Activated T-helper 17 cell treated with anti-CD3 and anti-CD28 coated beads, Interleukin-2, amount 50 U/mL, for 72 hours (primary cell): ENCODE measurements around the gene C2orf80. TPM values are rescaled to one million over a fixed set of nuclear protein-coding genes. Genes with fewer than 3 reads are reported as not detected.
A peak's percentile ranks its signal among the peaks of the same experiment; 100 is the strongest.
"Not testable (repeated sequence)": the region's sequence is repeated elsewhere in the genome, so short reads cannot be mapped to it uniquely, and the experiment has no call there.

ENCODE experiments used
- ATAC-seq: fragments of 150-1000 bp; cut with Tn5 transposase; replicated peaks from 2 replicates; pipeline ENCODE4 v1.10.0; 2021; ENCODE audit warnings: mild to moderate bottlenecking, moderate library complexity
- H3K27ac Mint-ChIP-seq: one replicate; pipeline ENCODE4 v1.8.0; 2022; ENCODE audit warnings: mixed read lengths
- H3K27me3 Mint-ChIP-seq: one replicate; pipeline ENCODE4 v1.8.0; 2022; ENCODE audit warnings: mixed read lengths
- H3K36me3 Mint-ChIP-seq: one replicate; pipeline ENCODE4 v1.8.0; 2022; ENCODE audit warnings: low read depth, mild to moderate bottlenecking, mixed read lengths
- H3K4me1 Mint-ChIP-seq: one replicate; pipeline ENCODE4 v1.8.0; 2022; ENCODE audit warnings: mixed read lengths
- H3K4me3 Mint-ChIP-seq: one replicate; pipeline ENCODE4 v1.8.0; 2022; ENCODE audit warnings: mild to moderate bottlenecking, mixed read lengths
- H3K9me3 Mint-ChIP-seq: one replicate; pipeline ENCODE4 v1.8.0; 2022; ENCODE audit warnings: mixed read lengths
- total RNA-seq, 2 donors: library from RNA; stranded (reverse); gene quantifications; one replicate each; pipeline ENCODE4 v1.2.3, GENCODE V29; 2022

C2orf80 gene
- total RNA-seq, 2 donors from 2014 or later = not detected

DNA sequence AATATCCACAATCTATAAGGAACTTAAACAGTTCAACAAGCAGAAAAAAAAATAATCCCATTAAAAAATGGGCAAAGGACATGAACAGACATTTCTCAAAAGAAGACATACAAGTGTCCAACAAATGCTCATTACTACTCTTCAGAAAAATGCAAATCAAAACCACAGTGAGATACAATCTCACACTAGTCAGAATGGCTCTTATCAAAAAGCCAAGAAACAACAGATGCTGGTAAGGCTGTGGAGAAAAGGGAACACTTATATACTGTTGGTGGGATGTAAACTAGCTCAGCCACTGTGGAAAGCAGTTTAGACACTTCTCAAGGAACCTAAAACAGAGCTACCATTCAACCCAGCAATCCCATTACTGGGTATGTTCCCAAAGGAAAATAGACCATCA, 36.7 kb downstream of the C2orf80 start:
- no peaks in the 10 kb centered on the region for H3K4me1 Mint-ChIP-seq
- no peak overlapping the region for H3K4me3 Mint-ChIP-seq
- no peaks in the 10 kb centered on the region for H3K36me3 Mint-ChIP-seq
- H3K27me3 Mint-ChIP-seq = no peaks in the 10 kb centered on the region
- no peak for ATAC-seq
- peaks cover 4% of the 10 kb centered on the region for H3K9me3 Mint-ChIP-seq
- no peak overlapping the region for H3K27ac Mint-ChIP-seq

DNA sequence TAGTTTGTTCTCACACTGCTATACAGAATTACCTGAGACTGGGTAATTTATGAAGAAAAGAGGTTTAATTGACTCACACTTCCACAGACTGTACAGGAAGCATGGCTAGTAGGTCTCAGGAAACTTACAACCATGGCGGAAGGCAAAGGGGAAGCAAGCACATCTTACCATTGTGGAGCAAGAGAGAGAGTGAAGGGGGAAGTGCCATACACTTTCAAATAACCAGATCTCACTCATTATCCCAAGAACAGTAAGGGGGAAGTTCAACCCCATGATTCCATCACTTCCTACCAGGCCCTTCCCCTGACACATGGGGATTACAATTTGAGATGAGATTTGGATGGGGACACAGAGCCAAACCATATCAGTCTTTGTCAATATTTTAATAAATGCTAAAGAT, 38.9 kb downstream of the C2orf80 start:
- no peak overlapping the region for H3K4me3 Mint-ChIP-seq
- peaks cover 4% of the 10 kb centered on the region for H3K27me3 Mint-ChIP-seq
- H3K9me3 Mint-ChIP-seq = peaks cover 4% of the 10 kb centered on the region
- no peak for ATAC-seq
- H3K27ac Mint-ChIP-seq = no peak overlapping the region
- no peaks in the 10 kb centered on the region for H3K36me3 Mint-ChIP-seq
- no peaks in the 10 kb centered on the region for H3K4me1 Mint-ChIP-seq

DNA sequence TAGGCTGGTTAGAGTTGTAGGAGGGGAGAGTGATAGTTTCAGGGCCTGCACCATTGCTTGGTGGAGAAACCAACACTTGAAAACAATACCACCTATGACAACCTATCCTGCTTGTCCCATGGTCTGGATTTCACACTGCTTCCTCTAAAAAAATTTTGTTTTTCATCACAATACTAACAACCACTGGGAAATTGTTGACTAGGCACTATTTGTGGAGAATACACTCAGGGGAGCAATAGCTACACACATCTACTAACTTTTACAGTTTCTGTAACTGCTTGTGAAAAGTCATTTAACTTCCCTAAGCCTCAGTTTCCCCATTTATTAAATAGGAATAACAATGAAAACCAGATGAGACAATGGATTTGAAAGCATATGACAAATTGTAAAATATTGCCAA, 39.7 kb downstream of the C2orf80 start:
- no peak for ATAC-seq
- Mint-ChIP-seq H3K4me3 (no peak overlapping the region), H3K27ac (no peak overlapping the region), H3K27me3 (peaks cover 4% of the 10 kb centered on the region), H3K9me3 (peaks cover 4% of the 10 kb centered on the region), H3K36me3 (no peaks in the 10 kb centered on the region), H3K4me1 (no peaks in the 10 kb centered on the region)

DNA sequence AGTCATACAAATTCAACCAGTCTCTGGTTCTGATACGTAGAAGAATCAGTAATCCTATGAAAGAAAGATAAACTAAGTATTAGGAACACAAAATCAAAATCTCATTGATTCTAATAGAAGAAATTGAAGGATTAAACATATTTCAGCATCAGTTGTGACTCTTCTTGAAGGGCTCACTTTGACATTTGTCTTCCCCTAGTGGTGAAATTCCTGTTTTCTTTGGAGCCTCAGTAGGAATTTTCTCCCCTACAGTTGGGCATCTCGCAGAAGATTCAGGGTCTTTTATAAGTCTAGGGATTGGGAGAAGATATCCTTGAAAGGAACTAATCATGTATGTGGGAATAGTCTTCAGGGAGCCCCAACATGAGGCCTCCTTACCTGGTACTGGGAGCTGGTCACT, 41.0 kb downstream of the C2orf80 start:
- H3K27ac Mint-ChIP-seq = no peak overlapping the region
- H3K4me1 Mint-ChIP-seq = no peaks in the 10 kb centered on the region
- H3K27me3 Mint-ChIP-seq = peaks cover 4% of the 10 kb centered on the region
- peaks cover 4% of the 10 kb centered on the region for H3K9me3 Mint-ChIP-seq
- H3K36me3 Mint-ChIP-seq = no peaks in the 10 kb centered on the region
- no peak overlapping the region for H3K4me3 Mint-ChIP-seq
- no peak for ATAC-seq

DNA sequence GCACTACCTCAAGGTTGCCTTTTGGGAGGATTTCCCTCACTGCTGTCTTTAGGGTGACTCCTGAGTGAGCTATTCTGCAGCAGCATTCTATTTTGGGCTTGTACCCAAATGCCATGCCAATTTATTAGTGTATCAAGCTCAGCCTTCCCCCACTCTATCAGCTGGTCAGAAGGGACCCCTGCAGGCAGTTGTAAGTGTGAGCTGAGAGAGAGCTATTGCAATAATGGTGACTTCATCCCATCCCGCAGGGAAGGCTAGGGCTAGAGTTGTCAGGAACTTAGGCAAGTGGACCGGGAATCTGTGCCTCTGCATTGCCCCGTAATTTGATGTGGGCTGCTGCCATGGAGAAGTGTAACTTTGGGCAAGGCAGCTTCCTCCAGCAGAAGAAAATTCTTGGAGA, 42.1 kb downstream of the C2orf80 start:
- no peak overlapping the region for H3K4me3 Mint-ChIP-seq
- H3K27ac Mint-ChIP-seq = no peak overlapping the region
- peaks cover 4% of the 10 kb centered on the region for H3K9me3 Mint-ChIP-seq
- H3K27me3 Mint-ChIP-seq = peaks cover 4% of the 10 kb centered on the region
- no peaks in the 10 kb centered on the region for H3K36me3 Mint-ChIP-seq
- H3K4me1 Mint-ChIP-seq = no peaks in the 10 kb centered on the region
- no peak for ATAC-seq

DNA sequence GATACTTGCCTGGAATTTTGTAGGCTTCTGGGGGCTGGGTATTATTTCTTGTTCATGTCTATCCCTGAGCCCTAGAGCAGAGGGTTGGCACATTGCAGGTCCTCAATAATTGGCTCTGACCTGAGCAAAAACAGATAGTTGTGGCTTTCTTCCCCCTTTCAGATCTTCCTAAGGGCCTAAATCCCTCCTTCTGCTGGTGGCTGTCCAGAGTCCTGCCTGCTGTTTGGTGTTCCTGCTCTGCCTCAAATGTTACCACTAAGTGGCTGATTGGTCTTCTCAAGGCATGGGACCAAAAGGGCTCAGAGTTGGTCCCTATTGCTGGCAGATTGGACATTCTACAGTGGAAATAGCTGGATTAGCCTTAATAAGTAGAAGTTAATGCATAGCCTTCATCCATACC, 42.8 kb downstream of the C2orf80 start:
- H3K27ac Mint-ChIP-seq = no peak overlapping the region
- ATAC-seq = no peak
- no peak overlapping the region for H3K4me3 Mint-ChIP-seq

DNA sequence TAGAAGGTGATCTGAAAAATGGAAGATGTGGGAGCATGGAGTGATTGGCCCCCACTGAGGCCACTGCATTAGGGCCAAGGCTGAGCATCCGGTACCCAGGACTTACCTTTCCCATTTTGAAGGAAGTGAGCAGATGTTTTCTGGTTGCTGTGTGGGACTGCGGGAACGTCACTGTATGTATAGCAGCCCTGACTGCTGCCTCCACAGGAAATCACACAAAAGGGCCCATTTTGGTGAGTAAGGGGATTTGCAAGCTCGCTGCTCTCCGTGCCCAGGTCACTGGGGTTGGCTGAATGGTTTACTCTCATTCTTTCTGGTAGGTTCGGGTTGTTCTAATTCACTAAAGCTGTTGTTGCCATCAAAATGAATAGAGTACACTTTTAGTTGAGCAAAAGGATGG, 43.8 kb downstream of the C2orf80 start, which contains the start of gene CRYGB:
TSS of gene CRYGB (minus strand) at position 153 of the 400 bp plus-strand sequence. CDS start at position 115, 38 bp downstream.
- H3K27ac Mint-ChIP-seq = no peak within 1 kb of the TSS
- H3K4me3 Mint-ChIP-seq = no peak within 1 kb of the TSS
- no peaks in the 10 kb centered on the region for H3K36me3 Mint-ChIP-seq
- ATAC-seq = no peak
- H3K9me3 Mint-ChIP-seq = peaks cover 4% of the 10 kb centered on the region
- H3K27me3 Mint-ChIP-seq = peaks cover 4% of the 10 kb centered on the region
- H3K4me1 Mint-ChIP-seq = no peaks in the 10 kb centered on the region

More for the DNA sequence above, 42.8 kb downstream of the C2orf80 start:
- no peaks in the 10 kb centered on the region for H3K36me3 Mint-ChIP-seq
- peaks cover 4% of the 10 kb centered on the region for H3K9me3 Mint-ChIP-seq
- H3K4me1 Mint-ChIP-seq = no peaks in the 10 kb centered on the region
- H3K27me3 Mint-ChIP-seq = peaks cover 4% of the 10 kb centered on the region

DNA sequence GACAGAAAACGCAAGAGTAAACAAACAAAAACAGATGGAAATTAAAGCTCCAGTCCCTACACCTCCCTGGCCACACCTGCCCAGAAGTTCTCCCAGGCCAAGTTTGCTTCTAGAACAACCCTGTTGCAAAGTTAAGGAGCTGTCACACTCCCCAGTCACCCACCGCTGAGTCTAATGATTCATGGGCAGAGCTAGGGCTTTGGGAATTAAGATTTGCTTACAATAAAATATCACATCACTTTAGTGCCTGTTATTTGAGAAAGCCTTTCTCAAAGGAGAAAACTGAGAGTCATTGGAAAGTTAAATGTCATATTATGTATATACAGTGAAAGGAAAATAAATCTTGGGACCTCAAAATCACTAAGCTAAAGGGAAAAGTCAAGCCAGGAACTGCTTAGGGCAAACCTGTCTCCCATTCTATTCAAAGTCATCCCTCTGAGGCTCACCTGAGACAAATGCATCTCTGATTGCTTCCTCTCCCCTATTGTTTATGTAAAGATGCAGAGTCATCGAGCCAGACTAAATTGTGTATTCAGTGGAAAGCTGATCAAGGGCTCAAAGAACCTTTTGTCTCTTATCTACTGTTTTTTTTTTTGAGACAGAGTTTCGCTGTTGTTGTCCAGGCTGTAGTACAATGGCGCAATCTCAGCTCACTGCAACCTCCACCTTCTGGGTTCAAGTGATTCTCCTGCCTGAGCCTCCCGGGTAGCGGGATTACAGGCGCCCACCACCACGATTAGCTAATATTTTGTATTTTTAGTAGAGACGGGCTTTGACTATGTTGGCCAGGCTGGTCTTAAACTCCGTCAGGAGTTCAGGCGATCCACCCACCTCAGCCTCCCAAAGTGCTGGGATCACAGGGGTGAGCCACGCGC, 46.7 kb downstream of the C2orf80 start:
- H3K4me3 Mint-ChIP-seq = no peak overlapping the region
- ATAC-seq = no peak
- H3K27ac Mint-ChIP-seq = no peak overlapping the region
- H3K4me1 Mint-ChIP-seq = no peaks in the 10 kb centered on the region
- H3K9me3 Mint-ChIP-seq = no peaks in the 10 kb centered on the region
- H3K27me3 Mint-ChIP-seq = peaks cover 4% of the 10 kb centered on the region
- no peaks in the 10 kb centered on the region for H3K36me3 Mint-ChIP-seq

DNA sequence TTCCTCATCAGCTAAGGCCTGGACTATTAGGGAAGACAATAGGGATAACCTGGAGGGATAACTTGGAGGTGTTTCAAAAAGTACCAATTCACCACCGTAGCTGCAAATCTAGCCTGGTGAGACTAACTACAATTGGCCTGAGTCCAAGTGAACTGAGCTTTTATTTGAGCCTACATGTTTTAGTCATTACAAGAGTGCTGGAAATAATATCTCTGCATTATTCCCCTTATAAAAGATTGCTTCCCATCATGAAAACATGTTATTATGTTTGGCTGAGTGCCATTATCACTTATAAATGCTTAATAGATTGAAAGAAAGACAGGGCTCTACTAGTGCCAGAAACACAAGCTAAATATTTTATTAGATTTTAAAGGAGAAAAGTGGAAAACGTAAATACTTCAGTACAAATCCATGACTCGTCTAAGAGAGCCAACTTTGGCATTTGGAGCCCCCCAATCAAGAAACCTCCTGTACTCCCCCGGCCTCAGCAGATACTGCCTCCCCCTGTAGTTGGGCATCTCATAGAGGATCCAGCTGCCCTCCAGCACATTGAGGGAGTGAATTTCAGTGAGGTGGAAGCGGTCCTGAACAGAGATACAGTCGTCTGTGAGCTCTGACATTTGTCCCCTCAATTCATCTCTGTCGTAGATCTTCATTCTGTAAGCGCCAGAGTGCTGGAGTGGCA, 47.4 kb downstream of the C2orf80 start:
- Mint-ChIP-seq H3K4me1 (no peaks in the 10 kb centered on the region), H3K4me3 (no peak overlapping the region), H3K27ac (no peak overlapping the region), H3K9me3 (peaks cover 3% of the 10 kb centered on the region), H3K36me3 (no peaks in the 10 kb centered on the region), H3K27me3 (peaks cover 4% of the 10 kb centered on the region)
- ATAC-seq = no peak

DNA sequence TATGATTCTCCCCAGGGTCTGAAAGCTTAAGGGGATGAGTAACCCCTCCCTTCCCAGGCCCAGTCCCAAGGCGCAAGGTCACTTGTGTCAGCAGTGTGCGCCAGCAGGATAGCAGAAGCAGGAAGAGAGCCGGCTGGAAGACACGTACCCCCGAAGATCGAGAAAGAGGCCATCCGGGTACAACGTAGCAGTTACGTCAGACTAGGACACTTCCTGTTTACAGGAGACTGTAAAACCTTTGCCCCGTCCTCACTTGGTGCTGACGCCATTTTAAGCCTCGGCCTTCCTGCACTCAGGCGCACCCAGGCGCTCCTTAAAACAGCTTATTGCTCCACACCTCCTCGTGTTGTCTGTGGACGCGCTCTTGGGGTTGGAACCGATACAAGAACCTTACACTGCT, 50.4 kb downstream of the C2orf80 start:
- Mint-ChIP-seq H3K4me3 (no peak overlapping the region), H3K27me3 (no peaks in the 10 kb centered on the region), H3K36me3 (no peaks in the 10 kb centered on the region), H3K27ac (no peak overlapping the region), H3K4me1 (no peaks in the 10 kb centered on the region), H3K9me3 (peaks cover 3% of the 10 kb centered on the region)
- no peak for ATAC-seq

DNA sequence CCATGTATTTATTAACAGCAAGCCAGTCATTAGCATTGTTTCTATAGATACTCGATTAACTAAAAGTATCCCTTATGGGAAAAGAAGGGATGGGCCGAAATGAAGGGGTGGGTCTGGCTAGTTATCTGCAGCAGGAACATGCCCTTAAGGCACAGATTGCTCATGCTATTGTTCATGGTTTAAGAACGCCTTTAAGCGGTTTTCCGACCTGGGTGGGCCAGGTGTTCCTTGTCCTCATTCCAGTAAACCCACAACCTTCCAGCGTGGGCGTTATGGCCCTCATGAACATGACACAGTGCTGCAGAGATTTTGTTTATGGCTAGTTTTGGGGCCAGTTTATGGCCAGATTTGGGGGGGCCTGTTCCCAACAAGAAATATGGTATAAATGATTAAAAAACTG, 51.5 kb downstream of the C2orf80 start:
- H3K4me3 Mint-ChIP-seq, H3K4me1 Mint-ChIP-seq, H3K27ac Mint-ChIP-seq, H3K9me3 Mint-ChIP-seq, H3K27me3 Mint-ChIP-seq, H3K36me3 Mint-ChIP-seq, ATAC-seq: not testable (repeated sequence)

DNA sequence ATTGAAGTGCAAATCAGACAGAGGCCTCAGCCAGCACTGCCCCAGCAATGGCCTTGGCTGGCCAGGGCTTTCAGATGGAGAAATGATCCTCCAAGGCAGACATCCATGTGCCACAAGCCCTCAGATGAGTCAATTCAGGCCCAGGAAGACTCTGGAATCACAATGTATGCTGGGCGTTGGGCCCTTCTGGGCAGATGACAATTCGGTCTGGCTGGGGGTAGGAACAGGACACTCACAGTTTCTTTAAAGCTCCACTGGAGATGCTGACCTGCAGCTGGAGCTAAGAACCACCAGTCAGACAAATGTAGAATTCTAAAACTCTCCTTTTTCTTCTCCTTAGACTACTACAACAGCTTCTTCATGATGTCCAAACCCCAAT, 53.1 kb downstream of the C2orf80 start:
- Mint-ChIP-seq H3K27me3 (peaks cover 5% of the 10 kb centered on the region), H3K4me3 (no peak overlapping the region), H3K9me3 (peaks cover 3% of the 10 kb centered on the region), H3K27ac (no peak overlapping the region), H3K4me1 (no peaks in the 10 kb centered on the region), H3K36me3 (no peaks in the 10 kb centered on the region)
- no peak for ATAC-seq

DNA sequence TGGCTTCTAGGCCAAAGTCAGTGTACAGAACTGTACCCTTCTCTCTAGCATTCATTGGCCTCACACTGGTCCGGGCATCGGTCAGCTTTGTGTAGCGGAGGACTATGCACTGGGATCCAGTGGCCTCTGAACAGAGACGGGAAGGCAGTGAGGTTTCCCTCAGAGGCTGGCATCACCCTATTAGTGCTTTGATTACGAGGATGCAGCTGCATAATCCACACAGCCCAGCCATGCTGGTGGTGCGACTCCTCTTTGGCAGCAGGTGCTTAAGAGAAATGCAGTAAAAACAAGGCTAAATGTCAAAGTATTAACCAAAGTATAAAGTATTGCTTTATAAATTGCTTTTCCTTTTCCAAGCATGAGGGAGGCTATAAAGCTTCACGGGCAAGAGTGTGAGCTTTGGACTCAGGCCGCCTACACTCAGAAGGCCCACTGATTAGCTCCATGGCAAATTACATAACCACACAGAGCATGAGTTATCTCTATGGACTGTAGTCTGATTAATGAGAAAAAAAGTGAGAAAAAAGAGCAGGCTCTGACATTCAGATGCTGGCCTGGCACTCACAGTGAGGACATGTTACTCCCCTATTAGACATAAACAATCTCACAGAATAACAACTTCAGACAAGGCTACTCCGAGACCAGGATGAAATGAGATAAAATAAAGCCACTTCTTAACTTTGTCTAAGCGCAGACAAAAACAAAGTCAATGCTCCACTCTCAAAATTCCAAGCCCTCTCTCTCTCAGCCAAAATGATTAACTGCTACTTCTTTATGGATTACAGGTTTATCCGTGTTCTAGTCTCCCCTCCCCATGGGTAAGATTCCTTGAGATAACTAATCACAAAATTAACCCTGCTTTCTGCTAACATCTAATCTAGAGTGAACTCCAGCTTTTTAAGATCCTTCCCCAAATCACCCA, 53.8 kb downstream of the C2orf80 start:
- H3K9me3 Mint-ChIP-seq = peaks cover 3% of the 10 kb centered on the region
- no peaks in the 10 kb centered on the region for H3K36me3 Mint-ChIP-seq
- H3K4me3 Mint-ChIP-seq = no peak overlapping the region
- peaks cover 5% of the 10 kb centered on the region for H3K27me3 Mint-ChIP-seq
- no peak for ATAC-seq
- H3K27ac Mint-ChIP-seq = no peak overlapping the region
- no peaks in the 10 kb centered on the region for H3K4me1 Mint-ChIP-seq

DNA sequence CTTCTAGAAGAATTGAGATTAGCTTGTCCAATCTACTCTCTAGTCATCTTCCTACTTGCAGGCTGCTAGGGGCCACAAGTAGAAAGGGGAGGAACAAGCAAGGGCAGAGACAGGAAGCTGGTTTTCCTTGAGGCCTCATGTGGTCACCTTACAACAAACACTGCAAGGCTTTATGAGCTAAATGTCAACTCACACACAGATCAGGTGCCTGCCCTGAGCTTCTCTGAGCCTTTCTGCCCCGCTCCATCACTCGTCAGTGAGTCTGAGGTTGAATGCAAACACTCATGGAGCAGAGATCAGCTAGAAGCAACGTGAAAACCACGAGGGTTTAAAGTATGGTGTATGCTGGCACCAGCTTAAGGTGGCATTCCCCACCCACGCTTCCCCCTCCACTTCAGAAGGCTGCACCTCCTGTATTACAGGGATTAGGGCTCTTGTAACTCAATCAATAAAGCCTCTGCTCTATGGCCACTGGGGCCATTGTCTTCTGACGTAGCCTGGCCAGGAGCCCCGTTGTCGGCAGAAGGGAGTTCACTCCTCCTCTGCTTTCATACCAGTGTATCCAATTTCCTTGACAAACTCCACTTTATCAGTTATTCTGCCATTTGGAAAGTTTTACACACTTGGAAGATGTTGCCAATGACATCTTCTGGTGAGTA, 54.8 kb downstream of the C2orf80 start:
- ATAC-seq = peak; percentile 26
- H3K9me3 Mint-ChIP-seq = peaks cover 3% of the 10 kb centered on the region
- H3K36me3 Mint-ChIP-seq = no peaks in the 10 kb centered on the region
- H3K27ac Mint-ChIP-seq = no peak overlapping the region
- no peaks in the 10 kb centered on the region for H3K4me1 Mint-ChIP-seq
- peaks cover 5% of the 10 kb centered on the region for H3K27me3 Mint-ChIP-seq
- no peak overlapping the region for H3K4me3 Mint-ChIP-seq
